HG03442 (cell line): ENCODE results near the gene RPS14.
"Not testable (repeated sequence)": the region's sequence is repeated elsewhere in the genome, so short reads cannot be mapped to it uniquely, and the experiment has no call there.

Experiments
- ATAC-seq: cut with Tn5 transposase; IDR thresholded peaks from one replicate; pipeline ENCODE4 v1.9.1; 2021; ENCODE audit warnings: mild to moderate bottlenecking, moderate library complexity; ENCODE audit not compliant: unreplicated experiment

Gene RPS14

GRCh38 chr5:150419630-150420270, 29.8 kb downstream of the RPS14 start:
- no peak for ATAC-seq

DNA sequence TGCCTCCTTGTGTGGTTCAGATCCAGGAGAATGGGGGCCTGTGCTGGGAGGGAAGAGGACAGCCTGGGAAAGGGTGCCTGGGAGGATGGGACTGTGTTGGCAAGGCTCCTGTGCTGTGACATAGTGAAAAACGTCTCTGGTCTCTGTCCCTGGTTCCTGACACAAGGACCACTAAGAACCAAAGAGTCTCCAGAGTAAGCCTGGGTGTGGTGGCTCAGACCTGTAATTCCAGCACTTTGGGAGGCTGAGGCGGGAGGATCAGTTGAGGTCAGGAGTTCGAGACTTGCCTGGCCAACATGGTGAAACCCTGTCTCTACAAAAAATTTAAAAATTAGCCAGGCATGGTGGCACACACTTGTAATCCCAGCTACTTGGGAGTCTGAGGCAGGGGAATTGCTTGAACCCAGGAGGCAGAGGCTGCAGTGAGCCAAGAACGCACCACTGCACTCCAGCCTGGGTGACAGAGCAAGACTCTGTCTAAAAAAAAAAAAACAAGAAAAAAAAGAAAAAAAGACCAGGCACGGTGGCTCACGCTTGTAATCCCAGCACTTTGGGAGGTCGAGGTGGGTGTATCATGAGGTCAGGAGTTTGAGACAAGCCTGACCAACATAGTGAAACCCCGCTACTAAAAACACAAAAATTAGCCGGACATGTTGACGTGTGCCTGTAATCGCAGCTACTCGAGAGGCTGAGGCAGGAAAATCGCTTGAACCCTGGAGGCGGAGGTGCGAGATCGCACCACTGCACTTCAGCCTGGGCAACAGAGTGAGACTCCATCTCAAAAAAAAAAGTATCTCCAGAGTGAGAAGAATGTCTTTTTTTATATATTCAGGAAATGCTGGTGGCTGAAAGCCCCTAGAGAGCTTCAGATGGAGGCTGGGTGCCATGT, 35.4 kb downstream of the RPS14 start:
- ATAC-seq = not testable (repeated sequence)

GRCh38 chr5:150413176-150413901, 36.2 kb downstream of the RPS14 start:
- ATAC-seq = no peak

DNA sequence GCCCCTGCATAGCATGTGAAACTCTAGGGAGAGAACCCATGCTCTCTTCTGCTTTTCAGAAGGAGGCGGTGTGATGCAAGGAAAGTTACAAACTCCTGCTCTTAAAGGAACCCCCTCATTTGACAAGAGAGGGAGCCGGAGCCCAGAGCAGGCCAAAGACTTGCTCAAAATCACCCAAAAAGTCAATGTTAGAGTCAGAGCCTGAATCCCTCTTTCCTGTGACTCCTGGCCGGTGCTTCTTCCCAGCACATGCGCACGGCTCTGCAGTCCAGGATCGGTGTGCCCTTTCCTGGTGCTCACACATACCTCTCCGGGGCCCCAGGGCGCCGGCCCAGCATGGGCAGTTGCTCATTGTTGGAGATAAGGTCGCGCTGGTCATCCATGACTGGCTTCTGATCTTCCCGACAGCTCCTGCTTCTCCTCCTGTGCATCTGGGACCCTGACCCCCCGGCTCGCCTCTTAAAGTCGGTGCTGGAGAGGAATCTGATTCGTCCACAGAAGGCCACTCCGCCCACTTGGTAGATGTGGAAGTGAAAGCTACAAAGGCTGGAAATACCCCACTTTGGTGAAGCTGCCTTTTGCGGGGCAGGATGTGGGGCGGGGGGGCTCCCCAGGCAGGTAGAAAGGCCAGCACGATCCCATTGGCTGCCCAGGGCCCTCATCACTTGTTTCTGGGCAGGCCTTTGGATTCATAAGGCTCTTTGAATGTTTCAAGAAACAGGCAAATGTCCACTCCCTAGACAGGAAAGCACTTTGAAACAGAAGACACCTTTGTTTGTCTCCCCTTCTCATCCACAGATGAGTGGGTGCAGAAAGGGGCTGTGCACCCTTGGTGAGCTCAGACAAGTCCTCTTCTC, 37.0 kb downstream of the RPS14 start, which contains the start of gene CD74:
Gene CD74 (minus strand): TSS at position 592 of the 857 bp plus-strand sequence. CDS start 161 bp downstream, at position 431.
- ATAC-seq = peak; percentile 74

DNA sequence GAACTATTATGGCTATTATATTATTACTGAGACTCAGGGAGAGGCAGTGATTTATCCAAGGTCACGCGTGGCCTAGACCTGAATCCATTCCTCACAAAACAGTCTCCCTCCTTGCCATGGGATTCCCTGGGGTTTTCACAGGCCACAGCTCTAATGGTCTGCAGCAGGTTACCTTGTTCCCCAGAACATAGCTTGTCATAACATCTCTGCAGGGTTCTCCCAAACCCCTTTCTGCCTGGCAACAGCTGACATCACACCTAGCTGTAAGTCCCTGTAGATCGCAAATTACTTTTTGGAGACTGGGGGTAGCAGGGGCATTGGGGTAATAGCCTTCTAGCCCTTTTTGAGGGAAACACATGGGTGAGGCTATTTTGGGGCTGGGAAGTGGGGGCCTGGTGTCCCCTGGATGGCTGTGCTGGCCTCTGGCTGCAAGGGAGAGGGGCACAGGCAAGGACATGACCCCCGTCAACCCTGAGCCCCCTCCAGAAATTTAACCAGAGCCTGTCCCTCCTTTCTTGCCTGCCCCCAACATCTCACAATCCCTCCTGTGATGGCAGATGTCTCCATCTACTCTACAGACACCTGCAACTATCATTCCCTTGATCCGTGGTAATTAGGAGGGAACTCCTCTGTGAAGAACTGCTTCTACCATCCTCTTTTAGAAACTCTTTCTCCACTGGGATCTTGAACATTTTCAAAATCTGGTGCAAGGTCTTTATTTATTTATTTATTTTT, 38.1 kb downstream of the RPS14 start:
- no peak for ATAC-seq

DNA sequence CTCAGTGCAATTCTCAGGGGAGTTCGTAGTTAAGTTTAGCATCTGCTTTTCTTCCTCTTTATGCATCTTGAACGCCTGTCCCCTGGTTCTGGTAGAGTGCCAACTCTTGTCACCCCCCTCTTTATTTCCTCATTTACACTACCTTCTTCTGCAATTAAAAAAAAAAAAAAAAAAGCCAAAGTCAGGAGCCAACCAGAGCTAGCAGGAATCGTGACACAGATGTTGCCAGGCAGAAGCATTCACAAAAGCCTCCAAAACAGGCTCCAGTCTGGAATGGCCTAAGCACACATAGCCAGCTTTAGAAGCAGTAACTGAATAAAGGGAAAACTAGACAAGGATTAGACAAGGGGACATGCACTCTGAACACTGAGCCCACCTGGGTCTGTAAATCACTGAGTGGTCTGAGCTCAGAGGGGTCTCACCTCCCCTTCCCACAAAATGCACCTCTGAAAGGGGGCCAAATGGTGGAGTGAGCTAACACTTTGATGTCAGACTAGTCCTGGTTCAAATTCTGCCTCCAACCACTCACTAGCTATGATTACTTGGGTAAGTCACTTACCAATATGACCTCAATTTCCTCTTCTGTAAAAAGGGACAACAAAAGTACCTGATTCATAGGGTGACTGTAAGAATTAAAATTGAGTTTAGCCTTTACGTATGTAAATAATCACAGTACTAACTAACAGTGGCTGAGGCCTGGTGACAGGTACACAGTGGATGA, 38.9 kb downstream of the RPS14 start:
- ATAC-seq = no peak

DNA sequence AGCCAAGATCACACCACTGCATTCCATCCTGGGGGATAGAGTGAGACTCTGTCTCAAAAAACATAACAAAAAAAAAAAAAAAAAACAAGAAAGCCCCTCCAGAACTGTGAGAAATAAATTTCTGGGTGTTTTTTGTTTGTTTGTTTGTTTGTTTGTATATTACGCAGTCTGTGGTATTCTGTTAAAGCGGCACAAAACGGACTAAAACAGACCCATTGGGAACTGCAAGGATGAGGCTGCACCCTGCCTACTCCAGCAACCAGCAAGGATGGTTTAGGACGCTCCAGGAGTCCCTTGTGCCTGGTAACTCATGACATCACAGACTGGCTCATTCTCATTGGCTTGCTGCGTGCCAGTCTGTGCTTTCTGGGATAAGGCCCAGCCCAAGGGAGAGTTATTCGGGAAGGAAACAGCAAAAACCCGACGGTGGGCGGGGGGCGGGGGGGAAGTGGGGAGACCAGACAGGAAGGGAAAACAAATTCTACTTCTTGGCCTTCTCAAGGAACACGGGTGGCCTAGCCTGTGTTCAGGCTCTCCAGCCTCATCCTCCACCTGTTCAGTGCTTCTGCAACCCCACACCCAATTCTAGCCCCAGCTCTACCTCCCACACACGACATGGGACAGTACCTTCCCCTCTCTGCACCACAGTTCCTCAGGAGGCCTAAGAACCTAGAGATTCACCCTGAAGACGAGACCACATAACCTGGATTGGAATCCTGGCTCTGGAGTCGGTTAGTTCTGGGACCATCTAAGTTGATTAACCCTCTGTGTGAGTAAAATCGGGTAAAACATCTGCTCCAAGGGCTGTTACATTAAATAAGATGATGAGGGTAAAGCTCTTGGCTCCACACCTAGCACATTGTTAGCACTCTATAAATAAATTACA, 39.7 kb downstream of the RPS14 start:
- ATAC-seq = peak; percentile 30

DNA sequence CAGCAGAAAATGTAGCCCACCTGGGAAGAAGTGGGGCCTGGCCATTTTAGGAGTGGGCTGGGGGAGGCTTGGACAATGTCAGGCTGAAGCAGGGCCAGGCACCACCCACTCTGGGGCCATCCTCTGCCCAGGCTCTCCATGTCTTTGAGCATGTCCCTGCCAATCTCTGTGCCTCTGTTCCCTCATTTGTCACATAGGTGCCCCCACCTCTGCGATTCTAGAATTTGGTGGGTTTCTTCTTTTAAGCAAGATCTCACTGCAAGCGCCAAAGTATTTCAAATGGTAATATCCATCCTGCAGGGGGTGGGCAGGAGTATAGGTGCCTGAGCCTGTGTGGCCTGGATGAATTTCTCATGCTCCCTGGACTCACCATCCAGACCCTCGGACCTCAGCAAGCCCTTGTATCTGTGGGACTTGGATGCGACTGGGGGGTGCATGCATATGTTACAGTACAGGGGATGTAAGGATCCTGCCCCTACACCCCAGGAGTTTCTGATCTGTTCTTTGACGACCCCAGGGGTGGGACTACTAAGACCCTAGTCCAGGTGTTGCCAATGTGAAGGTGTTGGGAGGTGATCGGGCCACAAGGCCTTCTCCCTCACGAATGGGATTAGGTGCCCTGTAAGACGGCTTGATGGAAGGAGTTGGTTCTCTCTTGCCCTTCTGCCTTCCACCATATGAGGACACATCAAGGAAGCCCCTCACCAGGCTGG, 41.2 kb downstream of the RPS14 start:
- ATAC-seq = no peak

GRCh38 chr5:150407096-150407720, 42.3 kb downstream of the RPS14 start:
- no peak for ATAC-seq

DNA sequence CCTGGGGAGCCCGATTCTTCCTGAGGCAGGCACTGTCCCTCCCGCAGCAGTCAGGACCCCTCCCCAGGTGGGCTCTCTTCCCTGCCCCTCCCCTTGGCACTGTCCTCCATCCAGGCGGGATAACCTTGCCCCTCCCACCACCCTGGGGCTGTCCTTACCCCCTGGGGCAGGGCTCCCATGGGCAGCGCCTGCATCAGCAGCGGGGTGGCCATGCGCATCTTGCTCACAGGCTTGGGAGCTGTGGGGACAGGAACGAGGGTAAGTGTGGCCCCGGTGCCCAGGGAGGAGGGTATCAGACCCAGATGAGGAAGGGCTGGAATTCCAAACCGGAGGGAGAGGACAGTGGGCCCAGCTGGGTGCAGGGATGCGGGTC, 42.8 kb downstream of the RPS14 start:
- no peak for ATAC-seq

GRCh38 chr5:150406103-150406722, 43.3 kb downstream of the RPS14 start:
- ATAC-seq = no peak

GRCh38 chr5:150404941-150405816, 44.4 kb downstream of the RPS14 start:
- no peak for ATAC-seq

GRCh38 chr5:150404535-150404934, 45.0 kb downstream of the RPS14 start:
- no peak for ATAC-seq

DNA sequence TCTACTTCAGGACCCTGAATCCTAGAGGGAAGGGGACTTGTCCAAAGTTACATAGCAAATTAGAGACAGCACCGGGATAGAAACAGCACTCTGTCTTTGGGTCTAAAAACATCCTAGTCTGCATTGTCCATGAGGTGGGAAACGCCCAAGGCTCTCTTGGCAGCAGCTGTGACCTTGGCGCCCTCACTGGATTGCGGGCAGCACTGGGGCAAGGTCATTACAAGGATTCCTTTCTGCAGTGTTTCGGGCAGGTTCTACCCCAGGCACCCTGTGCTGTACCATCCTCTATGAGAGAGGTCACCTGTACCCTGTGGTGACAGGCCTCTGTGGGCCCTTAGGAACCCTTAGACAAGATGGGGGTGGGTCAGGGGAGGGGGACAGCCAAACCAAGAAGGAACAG, 45.4 kb downstream of the RPS14 start:
- ATAC-seq = no peak

DNA sequence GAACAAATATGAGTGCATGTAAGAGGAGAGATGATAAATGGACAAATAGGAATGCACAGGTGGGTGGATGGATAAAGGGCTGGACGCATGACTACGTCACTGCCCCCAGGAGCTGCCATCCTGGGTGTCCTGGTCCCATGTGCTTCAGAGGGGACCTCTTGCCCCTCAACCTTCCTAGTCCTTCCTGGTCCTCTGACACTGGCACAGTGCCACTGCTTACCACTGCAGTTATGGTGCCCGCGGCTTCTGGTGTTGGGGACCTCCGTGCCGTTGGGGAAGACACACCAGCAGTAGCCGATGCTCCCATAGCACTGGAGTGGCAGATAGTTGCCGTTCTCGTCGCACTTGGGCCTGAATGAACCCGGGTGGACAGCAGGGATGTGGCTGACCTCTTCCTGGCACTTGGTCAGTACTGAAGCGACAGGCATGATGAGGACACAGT, 46.6 kb downstream of the RPS14 start:
- ATAC-seq = no peak
